PFSK-1 (cell line): ENCODE measurements around the gene CEP19.

Experiments used
- FOXP2 ChIP-seq: optimal IDR thresholded peaks from 2 replicates; pipeline ENCODE3; 2011; ENCODE audit warnings: borderline replicate concordance, control low read depth, inconsistent platforms; ENCODE audit not compliant: insufficient read depth; ENCODE audit errors: extremely low read length, extremely low read depth
- POLR2AphosphoS5 ChIP-seq: IDR thresholded peaks from 2 replicates; pipeline ENCODE4 v1.6.1; 2012; ENCODE audit warnings: low read depth, mild to moderate bottlenecking, control low read depth, low read length, moderate library complexity
- SIN3A ChIP-seq: IDR thresholded peaks from 2 replicates; pipeline ENCODE4 v1.6.1; 2012; ENCODE audit warnings: mild to moderate bottlenecking, low read length, moderate library complexity, borderline replicate concordance; ENCODE audit not compliant: insufficient read depth
- TAF1 ChIP-seq: IDR thresholded peaks from 2 replicates; pipeline ENCODE4 v1.6.1; 2012; ENCODE audit warnings: low read length, control low read depth, borderline replicate concordance; ENCODE audit not compliant: insufficient read depth
- TF ChIP-seq, protein P1 (sequence below), 2 experiments: IDR thresholded peaks; 2 replicates each; pipeline versions ENCODE4 v1.6.1 to v1.8.0; 2011 to 2012; ENCODE audit warnings: low read depth in 2 of 2, low read length in 2 of 2, control low read depth in 1 of 2, inconsistent platforms in 1 of 2, mild to moderate bottlenecking in 1 of 2, moderate library complexity in 1 of 2; ENCODE audit not compliant: insufficient read depth in 1 of 2

GRCh38 chr3:196756732-196757131 lies 44.7 kb upstream of the CEP19 start:
- TF ChIP-seq POLR2AphosphoS5, result no peak
- TF ChIP-seq SIN3A, result no peak
- TF ChIP-seq, protein P1, sequence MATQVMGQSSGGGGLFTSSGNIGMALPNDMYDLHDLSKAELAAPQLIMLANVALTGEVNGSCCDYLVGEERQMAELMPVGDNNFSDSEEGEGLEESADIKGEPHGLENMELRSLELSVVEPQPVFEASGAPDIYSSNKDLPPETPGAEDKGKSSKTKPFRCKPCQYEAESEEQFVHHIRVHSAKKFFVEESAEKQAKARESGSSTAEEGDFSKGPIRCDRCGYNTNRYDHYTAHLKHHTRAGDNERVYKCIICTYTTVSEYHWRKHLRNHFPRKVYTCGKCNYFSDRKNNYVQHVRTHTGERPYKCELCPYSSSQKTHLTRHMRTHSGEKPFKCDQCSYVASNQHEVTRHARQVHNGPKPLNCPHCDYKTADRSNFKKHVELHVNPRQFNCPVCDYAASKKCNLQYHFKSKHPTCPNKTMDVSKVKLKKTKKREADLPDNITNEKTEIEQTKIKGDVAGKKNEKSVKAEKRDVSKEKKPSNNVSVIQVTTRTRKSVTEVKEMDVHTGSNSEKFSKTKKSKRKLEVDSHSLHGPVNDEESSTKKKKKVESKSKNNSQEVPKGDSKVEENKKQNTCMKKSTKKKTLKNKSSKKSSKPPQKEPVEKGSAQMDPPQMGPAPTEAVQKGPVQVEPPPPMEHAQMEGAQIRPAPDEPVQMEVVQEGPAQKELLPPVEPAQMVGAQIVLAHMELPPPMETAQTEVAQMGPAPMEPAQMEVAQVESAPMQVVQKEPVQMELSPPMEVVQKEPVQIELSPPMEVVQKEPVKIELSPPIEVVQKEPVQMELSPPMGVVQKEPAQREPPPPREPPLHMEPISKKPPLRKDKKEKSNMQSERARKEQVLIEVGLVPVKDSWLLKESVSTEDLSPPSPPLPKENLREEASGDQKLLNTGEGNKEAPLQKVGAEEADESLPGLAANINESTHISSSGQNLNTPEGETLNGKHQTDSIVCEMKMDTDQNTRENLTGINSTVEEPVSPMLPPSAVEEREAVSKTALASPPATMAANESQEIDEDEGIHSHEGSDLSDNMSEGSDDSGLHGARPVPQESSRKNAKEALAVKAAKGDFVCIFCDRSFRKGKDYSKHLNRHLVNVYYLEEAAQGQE (IDR thresholded peaks at IDR 0.05; ENCODE audit: insufficient read depth in 1 of 2, low read depth in 2 of 2, low read length in 2 of 2), result no peak
- no peak for TF ChIP-seq TAF1
- no peak for TF ChIP-seq FOXP2
